Tibial nerve (tissue), 4 donors: ENCODE measurements around the gene BPI.

Source experiments
- CTCF ChIP-seq, 5 experiments: fragments of 200-600 bp in 3 of 5; fragments of 450-650 bp in 2 of 5; sonication (generic) in 3 of 5; IDR thresholded peaks; one replicate each; pipeline ENCODE4 v1.5.1; 2016 to 2019; ENCODE audit warnings: antibody characterized with exemption in 5 of 5, mild to moderate bottlenecking in 3 of 5, moderate library complexity in 2 of 5
- EP300 ChIP-seq, 2 donors: sonication (generic); formaldehyde crosslinking; IDR thresholded peaks; one replicate each; pipeline ENCODE4 v1.6.1; 2017; ENCODE audit warnings: antibody characterized with exemption in 2 of 2, mild to moderate bottlenecking in 1 of 2
- POLR2A ChIP-seq, 2 donors: fragments of 450-650 bp; IDR thresholded peaks; one replicate each; pipeline ENCODE4 v1.6.1; 2017; ENCODE audit warnings: antibody characterized with exemption in 2 of 2, mild to moderate bottlenecking in 2 of 2, moderate library complexity in 2 of 2

GRCh38 chr20:38346247-38346651 is 42.3 kb downstream of the BPI start, which contains the start of gene LBP:
- TF ChIP-seq CTCF (IDR thresholded peaks at IDR 0.05): no peak
- TF ChIP-seq EP300 (IDR thresholded peaks at IDR 0.05): no peak
- no peak for TF ChIP-seq POLR2A (IDR thresholded peaks at IDR 0.05)
